SK-MEL-5 (cell line): Measurements from ENCODE around the gene ACER3. TPM values are rescaled to one million over a fixed set of nuclear protein-coding genes. Genes with fewer than 3 reads are reported as not detected.
"Not testable (repeated sequence)": the region's sequence is repeated elsewhere in the genome, so short reads cannot be mapped to it uniquely, and the experiment has no call there.

Experiments used
- DNase-seq: peaks from one replicate; pipeline ENCODE4 v3.0.0-alpha.2; 2016; ENCODE audit warnings: low read depth, low spot score
- in situ Hi-C: cut with HindIII; loops from 2 replicates; pipeline ENCODE4 v1.10.0; 2016; ENCODE audit warnings: low sequenced_read_pairs, high pct_unique_total_duplicates, low pct_unique_long_range_greater_than_20kb
- total RNA-seq: library from RNA; depleted of rRNA; stranded (reverse); fragments of >200 nt; shearing (Covaris generic); gene quantifications from 2 replicates; pipeline ENCODE4 v1.2.3, GENCODE V29; 2014

The ACER3 gene
- total RNA-seq, 1 experiment from 2014 or later = 11.0 TPM

DNA sequence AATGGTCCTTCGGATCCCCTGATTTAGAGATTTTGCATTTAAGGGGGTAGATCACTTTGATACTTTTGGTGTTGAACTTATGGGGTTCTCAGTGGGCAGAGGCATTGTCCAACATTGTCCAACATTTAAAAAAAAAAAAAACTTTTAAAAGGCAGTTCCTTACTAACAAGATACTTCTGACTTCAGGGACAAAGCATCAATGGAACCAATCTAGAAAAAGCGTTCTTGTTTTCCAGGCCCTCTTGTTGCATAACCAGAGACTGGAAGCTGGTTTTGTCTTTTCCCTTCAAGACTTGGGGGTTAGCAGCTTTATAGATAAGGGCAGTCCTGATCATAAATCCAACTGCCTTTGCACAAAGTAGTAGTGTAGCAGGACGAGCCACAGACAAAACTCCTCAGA is 40.4 kb downstream of the ACER3 start:
- in situ Hi-C loops = no loop called here
- no peak for DNase-seq

DNA sequence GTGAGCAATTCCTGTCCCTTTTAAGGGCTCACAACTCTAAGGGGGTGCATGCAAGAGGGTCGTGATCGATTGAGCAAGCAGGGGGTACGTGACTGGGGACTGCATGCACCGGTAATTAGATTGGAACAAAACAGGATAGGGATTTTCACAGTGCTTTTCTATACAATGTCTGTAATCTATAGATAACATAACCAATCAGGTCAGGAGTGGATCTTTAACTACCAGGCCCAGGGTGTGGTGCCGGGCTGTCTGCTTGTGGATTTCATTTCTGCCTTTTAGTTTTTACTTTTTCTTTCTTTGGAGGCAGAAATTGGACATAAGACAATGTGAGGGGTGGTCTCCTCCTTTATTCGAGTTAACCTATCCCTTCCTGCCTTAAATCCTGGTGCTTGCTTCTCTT is 40.9 kb downstream of the ACER3 start:
- in situ Hi-C loops, DNase-seq: not testable (repeated sequence)

DNA sequence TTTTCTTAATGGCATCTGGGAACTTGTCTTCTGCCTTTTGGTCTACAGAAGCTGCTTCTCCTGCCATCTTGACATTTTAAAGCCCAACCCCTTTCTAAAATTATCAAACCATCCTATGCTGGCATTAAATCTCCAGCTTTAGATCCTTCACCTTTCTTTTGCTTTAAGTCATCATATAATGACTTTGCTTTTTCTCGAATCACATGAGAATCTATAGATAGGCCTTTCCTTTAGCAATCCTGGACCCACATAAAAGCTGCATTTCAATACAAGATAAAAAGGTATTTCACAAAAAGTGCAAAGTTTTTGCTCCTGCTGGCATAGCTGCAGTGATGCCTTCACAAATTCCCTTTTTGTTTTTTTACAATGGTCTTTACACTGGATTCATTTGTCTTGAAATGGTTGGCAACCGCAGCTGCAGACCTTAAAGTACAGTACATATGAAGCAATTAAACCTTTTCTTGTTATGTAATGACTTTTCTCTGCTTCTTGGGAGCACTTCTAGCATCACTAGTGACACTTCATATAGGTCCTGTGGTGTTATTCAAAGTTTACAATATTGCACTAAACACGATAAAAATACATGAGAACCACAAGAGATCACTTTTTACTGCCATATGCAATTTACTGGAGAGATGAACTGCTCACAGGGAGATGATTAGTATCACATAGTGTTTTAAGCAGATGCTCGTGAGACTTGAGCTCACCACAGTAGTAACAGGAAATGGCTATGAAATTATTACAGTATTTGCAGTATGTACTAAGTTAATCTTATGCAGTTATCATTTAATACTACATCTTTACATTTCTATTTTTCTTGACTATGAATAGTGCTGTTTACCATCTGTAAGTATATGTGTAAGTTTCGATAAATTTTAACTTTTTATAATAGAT is 41.6 kb downstream of the ACER3 start:
- in situ Hi-C loops = no loop called here
- DNase-seq = no peak

DNA sequence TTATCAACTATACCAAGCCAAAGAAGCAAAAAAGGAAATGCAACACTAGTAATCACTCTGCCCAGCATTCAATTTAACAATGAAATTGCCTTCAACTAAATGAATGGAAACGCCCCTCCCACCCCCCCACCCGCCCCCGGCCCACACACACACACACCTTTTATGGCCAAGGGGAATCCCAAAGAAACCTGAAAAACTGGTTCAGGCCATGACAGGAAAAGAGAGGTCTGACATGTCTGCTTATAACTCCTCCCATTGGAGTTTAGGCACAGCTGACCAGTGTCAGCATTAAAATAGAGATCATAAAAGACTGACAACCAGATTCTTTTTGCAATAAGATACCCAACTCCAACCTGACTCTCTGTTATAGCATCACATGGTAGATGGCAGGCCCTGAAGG is 42.6 kb downstream of the ACER3 start:
- in situ Hi-C loops = no loop called here
- no peak for DNase-seq

DNA sequence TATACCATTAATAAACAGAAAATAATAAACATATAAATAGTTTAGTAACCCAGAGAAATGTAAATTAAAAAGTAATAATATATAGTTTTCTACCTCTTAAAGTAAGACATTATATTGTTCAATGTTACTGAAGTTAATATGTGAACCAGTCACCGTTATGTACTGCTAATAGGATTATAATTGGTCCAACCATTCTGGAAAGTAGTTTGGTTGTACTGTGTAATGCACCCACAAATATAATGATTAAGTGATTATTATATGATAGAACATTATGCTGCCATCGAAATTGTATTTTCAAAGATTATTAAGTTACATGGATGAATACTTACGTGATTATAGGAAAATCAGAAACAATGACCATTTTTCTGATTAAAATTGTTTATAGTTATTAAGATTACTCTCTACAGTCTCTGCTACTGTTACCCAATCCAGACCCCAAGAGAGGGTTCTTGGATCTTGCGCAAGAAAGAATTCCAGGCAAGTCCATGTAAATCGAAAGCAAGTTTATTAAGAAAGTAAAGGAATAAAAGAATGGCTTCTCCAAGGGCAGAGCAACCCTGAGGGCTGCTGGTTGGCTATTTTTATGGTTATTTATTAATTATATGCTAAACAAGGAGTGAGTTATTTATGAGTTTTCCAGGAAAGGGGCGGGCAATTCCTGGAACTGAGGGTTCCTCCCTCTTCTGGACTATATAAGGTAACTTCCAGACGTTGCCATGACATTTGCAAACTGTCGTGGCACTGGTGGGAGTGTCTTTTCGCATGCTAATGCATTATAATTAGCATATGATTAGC is 50.1 kb downstream of the ACER3 start:
- in situ Hi-C loops = no loop called here
- DNase-seq = no peak

DNA sequence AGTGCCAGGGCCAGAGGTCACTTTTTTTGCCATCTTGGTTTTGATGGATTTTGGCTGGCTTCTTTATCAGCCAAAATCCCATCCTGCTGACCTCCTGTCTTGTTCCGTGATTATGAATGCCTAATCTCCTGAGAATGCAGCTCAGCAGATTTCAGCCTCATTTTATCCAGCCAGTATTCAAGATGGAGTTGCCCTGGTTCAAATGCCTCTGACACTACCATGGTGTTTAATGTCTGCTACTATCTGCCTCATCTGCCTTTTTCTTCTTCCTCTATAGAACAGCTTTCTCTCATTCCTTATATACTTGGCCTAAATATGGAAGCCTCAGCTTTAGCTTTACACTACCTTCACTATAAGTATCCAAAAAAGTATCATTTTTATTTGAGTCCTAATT is 50.7 kb downstream of the ACER3 start:
- no peak for DNase-seq
- in situ Hi-C loops = no loop called here

DNA sequence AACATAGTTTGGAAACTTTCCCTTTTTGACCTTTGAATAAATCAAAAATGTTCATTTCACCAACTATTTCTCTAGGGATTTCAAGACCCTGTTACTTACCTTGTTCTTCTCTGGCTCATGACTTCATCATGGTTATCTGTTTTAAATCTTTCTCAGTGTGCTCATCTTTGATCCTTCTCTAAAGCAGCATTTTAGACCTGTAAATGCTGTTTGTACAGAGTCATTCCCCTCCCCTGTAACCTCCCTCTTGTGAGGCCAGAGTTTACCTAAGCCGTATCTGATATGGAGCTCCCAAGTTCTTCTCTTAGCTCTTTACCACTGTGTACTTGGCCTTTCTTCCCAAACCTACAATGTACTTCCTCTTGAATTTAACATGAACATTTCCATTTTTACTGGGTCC is 56.0 kb downstream of the ACER3 start:
- DNase-seq = no peak
- in situ Hi-C loops = no loop called here

DNA sequence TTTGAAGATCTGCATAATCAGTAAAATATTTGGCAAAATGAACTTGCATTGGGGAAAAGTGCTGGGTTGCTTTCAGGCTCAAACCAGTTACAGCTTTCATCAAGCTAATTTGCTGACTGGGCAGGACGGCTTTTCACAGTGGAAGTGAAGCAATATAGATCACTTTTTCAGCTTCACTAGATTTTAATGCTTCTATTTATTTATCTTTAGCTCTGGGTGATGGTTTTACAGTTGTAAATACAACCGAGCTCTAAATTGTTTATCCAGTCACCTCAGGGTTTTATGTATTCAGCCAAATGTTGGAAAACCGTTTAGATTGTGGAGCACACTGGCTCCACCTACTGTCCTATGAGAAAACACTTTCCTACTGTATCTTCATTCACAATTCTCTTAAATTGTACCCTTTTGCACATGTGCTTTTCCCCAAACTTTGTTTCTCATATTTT is 58.2 kb downstream of the ACER3 start:
- peak; percentile 63 for DNase-seq
- in situ Hi-C loops = no loop called here

DNA sequence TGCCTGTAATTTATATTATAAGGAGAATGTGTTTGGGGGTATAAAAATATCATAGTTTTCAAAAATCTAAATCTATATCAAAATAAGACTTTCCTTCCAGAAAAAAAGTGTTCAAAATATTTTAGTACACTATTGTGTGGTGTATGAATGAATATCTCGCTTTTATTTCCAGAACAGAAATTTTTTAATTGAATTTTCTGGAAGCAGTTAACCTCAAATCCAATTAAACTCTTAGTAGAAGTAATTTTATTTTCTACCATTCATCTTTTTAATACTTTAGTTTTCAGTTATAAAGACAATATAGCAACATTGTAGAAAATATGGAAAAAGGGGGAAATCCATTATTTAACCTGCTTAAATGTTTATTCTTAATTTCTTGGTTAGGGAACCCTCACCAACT is 58.7 kb downstream of the ACER3 start:
- no peak for DNase-seq
- in situ Hi-C loops = no loop called here

DNA sequence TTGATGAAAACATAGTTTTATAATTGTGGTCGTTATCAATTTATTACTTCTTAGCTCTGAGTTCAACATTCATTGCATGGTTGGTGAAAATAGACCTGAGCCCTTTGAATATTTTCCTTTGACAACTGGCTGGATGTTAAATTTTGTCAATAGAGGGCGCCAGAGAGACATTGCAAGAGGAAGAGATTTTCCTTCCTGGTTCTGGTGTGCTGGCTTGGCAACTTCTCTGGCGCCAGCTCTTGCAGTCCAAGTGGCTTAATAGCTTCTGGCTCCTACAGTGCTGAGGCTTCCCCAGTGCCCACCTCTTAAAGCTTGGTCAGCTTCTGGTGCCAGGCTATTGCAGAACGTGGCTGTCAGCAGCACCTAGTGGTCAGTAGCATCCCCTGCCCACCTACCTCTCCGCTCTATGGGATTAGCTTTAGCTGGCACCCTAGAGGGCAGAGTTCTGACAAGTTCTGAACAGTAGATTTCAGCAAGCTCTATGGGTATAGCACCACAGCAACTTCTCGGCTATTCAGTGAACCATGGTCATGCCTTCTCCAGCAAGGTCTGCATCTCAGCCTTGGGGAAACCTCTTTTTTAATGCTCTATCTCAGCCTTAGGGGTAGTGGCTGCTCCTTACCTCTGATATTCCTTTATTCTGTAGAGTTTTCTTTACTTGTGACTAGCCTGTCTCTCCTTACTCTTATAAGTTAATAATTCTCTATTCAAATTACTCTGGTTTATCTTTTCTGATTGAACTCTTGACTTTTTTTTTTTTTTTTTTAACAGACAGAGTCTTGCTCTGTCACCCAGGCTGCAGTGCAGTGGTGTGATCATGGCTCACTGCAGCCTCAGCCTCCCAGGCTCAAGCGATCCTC is 59.4 kb downstream of the ACER3 start:
- in situ Hi-C loops = no loop called here
- DNase-seq = peak; percentile 83

DNA sequence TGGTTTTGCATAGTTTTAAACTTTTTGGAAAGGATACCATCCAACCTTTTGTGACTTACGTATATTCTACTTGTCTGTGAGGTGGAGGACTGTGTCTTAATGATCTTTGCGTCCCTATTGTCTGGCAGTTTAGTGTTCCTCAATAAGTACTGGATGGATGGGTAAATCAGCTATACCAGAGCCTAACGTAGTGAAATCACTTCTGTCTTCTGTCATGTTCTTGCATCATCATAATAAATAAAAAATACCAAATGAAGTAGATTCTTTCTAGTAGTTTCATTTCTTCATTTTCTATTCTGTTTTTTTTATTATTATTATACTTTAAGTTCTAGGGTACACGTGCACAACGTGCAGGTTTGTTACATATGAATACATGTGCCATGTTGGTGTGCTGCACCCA is 66.4 kb downstream of the ACER3 start:
- DNase-seq = no peak
- in situ Hi-C loops = no loop called here

DNA sequence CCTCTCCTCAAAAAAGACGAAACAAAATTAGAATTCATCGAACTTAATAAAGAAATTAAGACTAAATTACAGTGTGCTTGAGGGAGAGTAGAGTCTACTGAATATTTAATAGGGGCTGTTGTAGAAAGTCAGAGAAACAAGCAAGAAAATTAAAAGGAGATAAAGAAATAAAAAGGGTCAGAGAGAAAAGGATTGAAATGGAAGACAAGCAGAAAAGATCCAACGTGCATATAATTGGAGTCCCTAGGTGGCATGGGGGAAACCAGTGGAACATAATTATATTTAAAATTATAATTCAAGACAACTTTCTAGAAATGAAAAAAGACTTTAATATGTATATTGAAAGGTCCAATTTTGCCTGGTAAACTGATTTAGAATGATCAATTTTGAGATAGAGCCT is 74.3 kb downstream of the ACER3 start:
- in situ Hi-C loops = no loop called here
- no peak for DNase-seq

DNA sequence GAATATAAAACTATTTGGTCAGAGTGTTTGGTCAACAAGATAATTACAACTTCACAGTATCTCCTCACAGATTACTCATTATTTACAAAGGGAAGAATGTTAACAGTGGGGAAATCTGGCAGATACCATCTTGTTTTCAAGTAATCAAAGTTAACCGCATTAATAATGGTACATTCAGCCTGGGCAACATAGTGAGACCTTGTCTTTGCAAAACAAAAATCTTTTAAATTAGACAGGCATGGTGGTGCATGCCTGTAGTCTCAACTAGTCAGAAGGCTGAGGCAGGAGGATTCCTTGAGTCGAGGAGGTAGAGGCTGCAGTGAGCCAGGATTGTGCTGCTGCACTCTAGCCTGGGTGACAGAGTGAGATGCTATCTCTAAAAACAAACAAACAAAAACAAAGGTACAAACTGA is 78.5 kb downstream of the ACER3 start:
- in situ Hi-C loops = no loop called here
- no peak for DNase-seq

DNA sequence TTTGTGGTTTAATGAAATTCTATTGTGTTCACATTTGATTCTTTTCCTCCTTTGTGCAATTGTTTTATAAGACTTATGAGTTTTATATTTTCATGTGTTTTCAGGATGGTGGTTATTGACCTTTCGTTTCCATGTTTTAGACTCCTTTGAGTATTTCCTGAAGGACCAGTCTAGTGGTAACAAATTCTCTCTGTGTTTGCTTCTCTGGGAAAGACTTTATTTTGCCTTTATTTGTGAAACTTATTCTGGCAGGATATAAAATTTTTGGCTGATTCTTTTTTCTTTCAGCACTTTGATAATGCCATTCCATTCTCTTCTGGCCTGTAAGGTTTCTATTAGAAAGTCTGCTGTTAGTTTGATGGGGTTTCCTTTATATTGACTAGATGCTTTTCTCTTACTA is 83.5 kb downstream of the ACER3 start:
- in situ Hi-C loops = no loop called here
- no peak for DNase-seq

DNA sequence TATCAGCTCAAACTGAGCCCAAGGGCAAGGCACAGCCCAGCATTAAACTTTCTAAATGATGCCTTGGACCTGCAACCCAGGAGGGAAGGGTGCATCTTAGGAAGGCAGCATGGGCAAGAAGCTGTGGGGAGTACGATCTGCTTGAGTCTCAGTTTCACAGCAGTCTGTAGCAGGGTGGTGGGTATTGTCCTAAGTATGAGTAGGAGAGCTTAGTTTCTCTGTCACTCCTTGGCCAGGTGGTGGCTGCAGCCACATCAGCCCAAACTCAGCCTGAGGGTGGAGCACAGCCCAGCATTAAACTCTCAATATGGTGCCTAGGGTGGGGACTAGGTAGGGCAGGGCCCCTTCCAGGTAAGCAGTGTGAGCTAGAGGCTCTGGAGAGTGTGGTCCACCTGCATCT is 85.5 kb downstream of the ACER3 start:
- DNase-seq = no peak

DNA sequence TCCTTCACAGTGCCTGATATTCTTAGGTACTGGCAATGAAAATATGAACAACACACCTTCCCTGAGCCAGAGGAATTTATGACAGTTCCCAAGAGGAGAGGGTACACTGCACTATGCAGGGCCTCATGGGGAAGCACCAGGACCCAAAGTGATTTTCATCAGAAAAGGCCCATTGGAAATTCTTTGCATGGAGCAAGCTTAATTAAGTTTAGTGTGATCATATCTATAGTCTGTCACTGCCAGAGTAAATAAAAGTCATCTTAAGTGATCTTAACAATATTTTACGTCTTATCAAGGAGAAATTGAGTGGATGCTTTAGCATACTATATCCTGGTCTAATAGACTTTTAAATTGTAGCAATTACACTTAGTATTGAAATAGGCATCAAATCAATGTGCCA is 86.5 kb downstream of the ACER3 start:
- no peak for DNase-seq
- in situ Hi-C loops = no loop called here

More for the DNA sequence above, 85.5 kb downstream of the ACER3 start:
- in situ Hi-C loops = no loop called here

DNA sequence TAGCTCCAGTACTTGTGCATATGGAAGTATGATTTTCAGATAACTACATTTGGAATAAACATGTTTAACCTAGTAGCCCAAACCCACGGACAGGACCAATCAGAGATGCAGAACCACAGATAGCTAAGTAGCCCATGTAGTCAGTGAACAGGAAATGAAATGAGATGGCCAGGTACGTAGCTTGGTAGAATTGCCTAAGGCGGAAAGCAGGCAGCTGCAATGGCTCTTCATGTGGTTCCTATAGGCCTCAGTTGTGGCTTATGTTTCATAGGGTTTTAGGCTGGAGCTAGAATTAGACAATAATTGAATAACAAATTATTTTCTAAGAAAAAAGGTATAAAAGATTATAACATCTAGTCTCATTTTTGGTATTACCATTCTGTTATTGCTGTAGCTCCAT is 87.1 kb downstream of the ACER3 start:
- in situ Hi-C loops = no loop called here
- DNase-seq = no peak
